WTC11 (cell line): Measurements from ENCODE around the gene FAM53A. TPM values are rescaled to one million over a fixed set of nuclear protein-coding genes. Genes with fewer than 3 reads are reported as not detected.

Source experiments
- ATAC-seq: fragments of 200-7000 bp; cut with Tn5 transposase; 2 replicates; pipeline ENCODE4 v1.10.0; 2021; ENCODE audit warnings: mild to moderate bottlenecking, moderate library complexity
- CTCF ChIA-PET: fragments of 300-600 bp; sonication (Branson Sonifier 250); formaldehyde crosslinking; loops from one replicate; lab custom pipeline; 2021; ENCODE audit warnings: antibody characterized with exemption; lab: Charles Lee
- POLR2A ChIA-PET: fragments of 350-600 bp; sonication (Branson Sonifier 250); formaldehyde crosslinking; loops from one replicate; lab custom pipeline; 2021; ENCODE audit warnings: antibody characterized with exemption; lab: Charles Lee
- DNase-seq: peaks from one replicate; pipeline ENCODE4 v3.0.0; 2021; ENCODE audit warnings: low spot score
- H3K27ac Mint-ChIP-seq: 2 replicates; pipeline ENCODE4 v1.8.0; 2021; ENCODE audit warnings: mixed read lengths
- H3K27me3 Mint-ChIP-seq: 2 replicates; pipeline ENCODE4 v1.8.0; 2021; ENCODE audit warnings: low read depth, mild to moderate bottlenecking, moderate library complexity, mixed read lengths
- H3K36me3 Mint-ChIP-seq: 2 replicates; pipeline ENCODE4 v1.8.0; 2021; ENCODE audit warnings: mixed read lengths
- H3K4me1 Mint-ChIP-seq: 2 replicates; pipeline ENCODE4 v1.8.0; 2022; ENCODE audit warnings: mixed read lengths
- H3K4me3 Mint-ChIP-seq: 2 replicates; pipeline ENCODE4 v1.8.0; 2021; ENCODE audit warnings: mild to moderate bottlenecking, moderate library complexity, mixed read lengths
- H3K9me3 Mint-ChIP-seq: 2 replicates; pipeline ENCODE4 v1.8.0; 2021; ENCODE audit warnings: mixed read lengths
- ATF3 ChIP-seq: sonication (generic); formaldehyde crosslinking; conservative IDR thresholded peaks from 2 replicates; pipeline ENCODE4 v1.8.1; 2022; ENCODE audit warnings: mild to moderate bottlenecking, missing genetic modification reagents
- CBFB ChIP-seq: sonication (generic); formaldehyde crosslinking; IDR thresholded peaks from 2 replicates; pipeline ENCODE4 v1.8.1; 2022; ENCODE audit warnings: mild to moderate bottlenecking, low read depth, missing genetic modification reagents
- CDX4 ChIP-seq: fragments of 250-450 bp; sonication (Bioruptor Pico); IDR thresholded peaks from 2 replicates; pipeline ENCODE4 v1.9.0; 2021; ENCODE audit warnings: moderate library complexity, mild to moderate bottlenecking, inconsistent platforms, borderline replicate concordance
- CREM ChIP-seq: sonication (generic); formaldehyde crosslinking; IDR thresholded peaks from 2 replicates; pipeline ENCODE4 v1.8.1; 2022; ENCODE audit warnings: mild to moderate bottlenecking, missing genetic modification reagents, moderate library complexity
- EMX1 ChIP-seq: fragments of 250-450 bp; sonication (Bioruptor Pico); IDR thresholded peaks from 2 replicates; pipeline ENCODE4 v1.8.0; 2021; ENCODE audit warnings: mild to moderate bottlenecking
- FOXJ3 ChIP-seq: sonication (generic); formaldehyde crosslinking; IDR thresholded peaks from 2 replicates; pipeline ENCODE4 v1.9.0; 2021; ENCODE audit warnings: missing genetic modification reagents, mild to moderate bottlenecking, borderline replicate concordance
- FOXP4 ChIP-seq: sonication (generic); formaldehyde crosslinking; IDR thresholded peaks from 2 replicates; pipeline ENCODE4 v1.8.0; 2022; ENCODE audit warnings: mild to moderate bottlenecking, missing genetic modification reagents
- IRF2 ChIP-seq: sonication (generic); formaldehyde crosslinking; IDR thresholded peaks from 2 replicates; pipeline ENCODE4 v1.8.0; 2022; ENCODE audit warnings: low read depth, missing genetic modification reagents, borderline replicate concordance
- MYBL2 ChIP-seq: sonication (generic); formaldehyde crosslinking; IDR thresholded peaks from 2 replicates; pipeline ENCODE4 v1.8.1; 2023; ENCODE audit warnings: mild to moderate bottlenecking, moderate library complexity, missing genetic modification reagents
- NFE2L1 ChIP-seq: sonication (generic); formaldehyde crosslinking; IDR thresholded peaks from 2 replicates; pipeline ENCODE4 v1.8.1; 2023; ENCODE audit warnings: missing genetic modification reagents
- RORB ChIP-seq: fragments of 250-450 bp; sonication (Bioruptor Pico); IDR thresholded peaks from 2 replicates; pipeline ENCODE4 v1.9.0; 2021; ENCODE audit warnings: mild to moderate bottlenecking
- SMAD3 ChIP-seq: sonication (generic); formaldehyde crosslinking; IDR thresholded peaks from 2 replicates; pipeline ENCODE4 v1.8.0; 2022; ENCODE audit warnings: missing genetic modification reagents, mild to moderate bottlenecking, borderline replicate concordance
- SP1 ChIP-seq: sonication (generic); formaldehyde crosslinking; conservative IDR thresholded peaks from 2 replicates; pipeline ENCODE4 v1.8.1; 2022; ENCODE audit warnings: missing genetic modification reagents
- TP53 ChIP-seq: sonication (generic); formaldehyde crosslinking; IDR thresholded peaks from 2 replicates; pipeline ENCODE4 v1.8.1; 2023; ENCODE audit warnings: mild to moderate bottlenecking, missing genetic modification reagents
- USF1 ChIP-seq: sonication (generic); formaldehyde crosslinking; IDR thresholded peaks from 2 replicates; pipeline ENCODE4 v1.8.0; 2022; ENCODE audit warnings: mild to moderate bottlenecking, missing genetic modification reagents
- ZBTB21 ChIP-seq: sonication (generic); formaldehyde crosslinking; IDR thresholded peaks from 2 replicates; pipeline ENCODE4 v1.8.1; 2023; ENCODE audit warnings: mild to moderate bottlenecking, missing genetic modification reagents, borderline replicate concordance
- ZNF138 ChIP-seq: sonication (generic); formaldehyde crosslinking; conservative IDR thresholded peaks from 2 replicates; pipeline ENCODE4 v1.8.1; 2022; ENCODE audit warnings: mild to moderate bottlenecking, moderate library complexity, missing genetic modification reagents
- ZNF416 ChIP-seq: fragments of 250-450 bp; sonication (Bioruptor Pico); IDR thresholded peaks from 2 replicates; pipeline ENCODE4 v1.9.0; 2021; ENCODE audit warnings: mild to moderate bottlenecking, inconsistent platforms
- ZNF423 ChIP-seq: fragments of 250-450 bp; sonication (Bioruptor Pico); IDR thresholded peaks from 2 replicates; pipeline ENCODE4 v2.1.2; 2022; ENCODE audit warnings: mild to moderate bottlenecking, moderate library complexity
- total RNA-seq: library from RNA; stranded (reverse); gene quantifications from 3 replicates; pipeline ENCODE4 v1.2.3, GENCODE V29; 2021
- TF ChIP-seq, protein P1 (sequence below): fragments of 250-450 bp; sonication (Bioruptor Pico); conservative IDR thresholded peaks from 2 replicates; pipeline ENCODE4 v1.9.0; 2021; ENCODE audit warnings: mild to moderate bottlenecking
- TF ChIP-seq, protein P2 (sequence below): sonication (generic); formaldehyde crosslinking; IDR thresholded peaks from 2 replicates; pipeline ENCODE4 v1.8.1; 2023; ENCODE audit warnings: mild to moderate bottlenecking, missing genetic modification reagents

Gene FAM53A
- total RNA-seq, 1 experiment from 2014 or later = 2.9 TPM

DNA sequence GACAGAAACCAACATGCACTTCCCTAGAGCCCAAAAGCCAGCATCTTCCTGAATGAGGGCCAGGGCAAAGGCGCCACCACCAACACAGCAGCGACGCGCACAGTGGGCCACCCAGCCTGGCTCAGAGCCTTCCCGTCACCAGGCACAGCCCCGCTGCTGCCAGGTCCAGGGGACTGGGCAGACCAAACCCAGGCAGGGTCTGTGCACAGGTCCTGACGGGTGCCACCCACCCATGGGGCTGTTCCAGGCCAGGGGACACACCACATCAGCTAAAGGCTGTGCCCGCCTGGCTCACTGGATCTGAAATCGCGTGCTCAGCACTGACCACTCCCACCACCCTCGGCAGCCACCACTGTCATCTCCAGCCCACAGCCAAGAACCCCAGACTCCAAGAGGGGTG, 13.8 kb downstream of the FAM53A start:
- H3K4me3 Mint-ChIP-seq = no peak overlapping the region
- H3K27me3 Mint-ChIP-seq = no peaks in the 10 kb centered on the region
- TF ChIP-seq USF1 (CRISPR knock-in tag) (no peak), TP53 (no peak), ATF3 (CRISPR knock-in tag) (no peak), ZBTB21 (CRISPR knock-in tag) (no peak), SP1 (no peak), RORB (CRISPR knock-in tag) (no peak), NFE2L1 (no peak), ZNF416 (no peak)
- TF ChIP-seq, protein P1, sequence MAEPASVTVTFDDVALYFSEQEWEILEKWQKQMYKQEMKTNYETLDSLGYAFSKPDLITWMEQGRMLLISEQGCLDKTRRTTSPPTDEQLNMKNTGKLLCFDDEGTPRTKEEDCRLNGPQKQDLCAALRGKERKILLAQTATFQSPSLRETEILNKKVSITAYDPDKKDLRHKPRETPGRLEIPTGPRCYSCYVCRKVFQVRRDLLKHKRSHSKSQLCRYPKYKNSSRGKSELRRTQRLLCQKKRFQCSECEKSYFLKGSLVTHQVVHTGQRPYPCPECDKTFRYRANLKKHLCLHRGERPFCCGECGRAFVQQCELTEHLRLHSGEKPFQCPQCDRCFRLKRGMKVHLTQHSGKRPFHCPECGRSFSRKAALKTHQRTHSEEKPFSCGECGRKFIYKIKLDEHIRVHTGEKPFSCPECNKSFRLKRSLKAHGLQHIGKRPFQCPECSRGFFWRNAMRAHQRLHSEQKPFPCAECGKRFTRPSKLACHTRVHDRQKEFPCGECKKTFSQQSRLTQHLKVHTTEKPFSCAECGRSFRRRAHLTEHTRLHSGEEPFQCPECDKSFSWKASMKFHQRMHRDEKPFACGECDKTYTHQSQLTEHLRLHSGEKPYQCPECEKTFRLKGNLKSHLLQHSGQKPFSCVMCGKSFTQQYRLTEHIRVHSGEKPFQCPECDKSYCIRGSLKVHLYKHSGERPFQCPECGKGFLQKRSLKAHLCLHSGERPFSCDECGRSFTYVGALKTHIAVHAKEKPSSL (CRISPR knock-in tag) = no peak
- TF ChIP-seq, protein P2, sequence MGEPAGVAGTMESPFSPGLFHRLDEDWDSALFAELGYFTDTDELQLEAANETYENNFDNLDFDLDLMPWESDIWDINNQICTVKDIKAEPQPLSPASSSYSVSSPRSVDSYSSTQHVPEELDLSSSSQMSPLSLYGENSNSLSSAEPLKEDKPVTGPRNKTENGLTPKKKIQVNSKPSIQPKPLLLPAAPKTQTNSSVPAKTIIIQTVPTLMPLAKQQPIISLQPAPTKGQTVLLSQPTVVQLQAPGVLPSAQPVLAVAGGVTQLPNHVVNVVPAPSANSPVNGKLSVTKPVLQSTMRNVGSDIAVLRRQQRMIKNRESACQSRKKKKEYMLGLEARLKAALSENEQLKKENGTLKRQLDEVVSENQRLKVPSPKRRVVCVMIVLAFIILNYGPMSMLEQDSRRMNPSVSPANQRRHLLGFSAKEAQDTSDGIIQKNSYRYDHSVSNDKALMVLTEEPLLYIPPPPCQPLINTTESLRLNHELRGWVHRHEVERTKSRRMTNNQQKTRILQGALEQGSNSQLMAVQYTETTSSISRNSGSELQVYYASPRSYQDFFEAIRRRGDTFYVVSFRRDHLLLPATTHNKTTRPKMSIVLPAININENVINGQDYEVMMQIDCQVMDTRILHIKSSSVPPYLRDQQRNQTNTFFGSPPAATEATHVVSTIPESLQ (CRISPR knock-in tag) = no peak
- no peak for DNase-seq
- H3K27ac Mint-ChIP-seq = peak overlapping the region; percentile 27; the same call in 1 of the 2 replicates
- no peaks in the 10 kb centered on the region for H3K9me3 Mint-ChIP-seq
- no peaks in the 10 kb centered on the region for H3K36me3 Mint-ChIP-seq
- H3K4me1 Mint-ChIP-seq = peaks cover 5% of the 10 kb centered on the region
- POLR2A ChIA-PET = no interaction called here
- ATAC-seq = no peak
- CTCF ChIA-PET = interaction anchor here (0.8 kb wide), 1 partner anchor 41 kb away, joined by 4 read pairs; no protein-coding TSS in a partner anchor

DNA sequence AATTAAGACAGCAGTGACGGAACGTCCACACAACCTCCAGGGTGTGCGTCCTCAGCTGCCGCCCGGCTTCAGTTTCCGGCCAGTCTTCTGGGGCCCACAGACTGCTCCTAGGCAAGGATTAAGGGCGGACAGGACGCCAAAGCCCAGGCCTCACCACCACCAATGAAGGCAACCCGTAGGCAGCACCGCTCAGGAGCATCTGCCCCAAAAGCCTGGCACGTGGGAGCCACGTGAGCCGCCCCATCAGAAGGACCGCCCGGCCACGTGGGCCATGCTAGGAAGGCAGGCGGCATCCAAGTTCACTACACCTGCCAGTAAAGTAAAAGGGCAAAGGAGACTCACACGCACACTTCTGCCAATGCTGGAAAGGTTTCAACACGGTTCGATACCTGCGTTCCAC, 14.3 kb downstream of the FAM53A start:
- ATAC-seq = no peak
- H3K36me3 Mint-ChIP-seq = no peaks in the 10 kb centered on the region
- ChIA-PET POLR2A (no interaction called here), CTCF (no interaction called here)
- no peaks in the 10 kb centered on the region for H3K9me3 Mint-ChIP-seq
- no peak overlapping the region for H3K27ac Mint-ChIP-seq
- peaks cover 5% of the 10 kb centered on the region for H3K4me1 Mint-ChIP-seq
- H3K27me3 Mint-ChIP-seq = no peaks in the 10 kb centered on the region
- H3K4me3 Mint-ChIP-seq = no peak overlapping the region
- TF ChIP-seq CBFB (CRISPR knock-in tag) (no peak), TP53 (no peak), ZNF423 (no peak), FOXP4 (no peak), IRF2 (CRISPR knock-in tag) (no peak), MYBL2 (CRISPR knock-in tag) (no peak), CREM (CRISPR knock-in tag) (no peak), SMAD3 (CRISPR knock-in tag) (no peak), CDX4 (CRISPR knock-in tag) (no peak), FOXJ3 (CRISPR knock-in tag) (no peak), ATF3 (CRISPR knock-in tag) (no peak), ZNF138 (no peak), ZBTB21 (CRISPR knock-in tag) (no peak), EMX1 (no peak)
- TF ChIP-seq, protein P2 (CRISPR knock-in tag) = no peak
- no peak for DNase-seq
